HepG2 (cell line): ENCODE measurements around the gene ACADSB.

Experiments
- SIN3A ChIP-seq: IDR thresholded peaks from 2 replicates; pipeline ENCODE4 v1.6.1; 2011; ENCODE audit warnings: low read depth, mild to moderate bottlenecking, control low read depth, low read length, borderline replicate concordance
- ZBTB21 ChIP-seq: sonication (generic); formaldehyde crosslinking; IDR thresholded peaks from 2 replicates; pipeline ENCODE4 v1.4.0; 2020; ENCODE audit warnings: missing genetic modification reagents
- ZKSCAN1 ChIP-seq: fragments of 150-350 bp; IDR thresholded peaks from 2 replicates; pipeline ENCODE4 v1.6.1; 2014; ENCODE audit warnings: low read length
- ZNF691 ChIP-seq: sonication (generic); formaldehyde crosslinking; IDR thresholded peaks from 2 replicates; pipeline ENCODE4 v1.4.0; 2020; ENCODE audit warnings: missing genetic modification reagents, low read depth, mild to moderate bottlenecking, borderline replicate concordance

- TF ChIP-seq ZKSCAN1, result no peak
- TF ChIP-seq SIN3A, result no peak
- TF ChIP-seq ZBTB21, result no peak
- TF ChIP-seq ZNF691, result no peak
Observed at GRCh38 chr10:123081896-123082295, 73.1 kb downstream of the ACADSB start.
